Measurements from ENCODE around the gene TFF2.

TFF2 gene

DNA sequence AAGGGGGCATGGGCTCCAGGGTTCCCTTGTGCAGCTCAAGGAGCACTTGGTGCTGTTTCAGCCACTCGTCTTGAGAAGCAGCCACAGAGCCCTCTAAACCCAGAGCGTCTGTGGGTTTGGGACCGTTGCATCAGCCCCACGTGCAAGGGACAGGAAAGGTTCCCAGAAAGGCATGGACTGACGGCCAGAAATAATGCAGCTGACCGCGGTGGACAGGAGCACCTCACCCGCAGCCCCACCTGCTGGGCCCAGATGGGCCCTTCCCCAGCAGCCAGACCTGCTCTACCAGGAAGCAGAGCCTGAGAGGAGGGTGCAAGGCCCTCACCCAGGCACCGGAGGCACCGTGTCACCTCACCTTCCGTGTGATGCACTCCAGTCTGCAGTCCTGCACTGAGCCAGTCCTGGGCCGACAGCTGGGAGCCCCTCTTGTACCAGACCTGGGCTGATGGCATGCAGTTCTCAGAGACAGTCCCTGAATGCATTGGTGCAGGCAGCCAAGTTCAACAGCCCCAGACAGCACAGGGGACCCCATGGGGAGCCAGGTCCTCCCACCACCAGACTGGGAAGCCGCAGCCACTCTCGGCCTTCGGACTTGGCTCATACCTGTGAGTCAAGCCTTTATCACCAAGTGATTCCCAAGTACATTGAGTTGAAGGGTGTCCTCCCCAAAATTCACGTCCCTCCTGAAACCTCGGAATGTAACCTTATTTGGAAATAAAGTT is 30.8 kb downstream of the TFF2 start:
- peaks cover 6% of the 10 kb centered on the region for H3K27me3 Mint-ChIP-seq
- no peak overlapping the region for H3K4me3 Mint-ChIP-seq
- no peak overlapping the region for H3K27ac Mint-ChIP-seq
- no peaks in the 10 kb centered on the region for H3K9me3 Mint-ChIP-seq
- intact Hi-C loops (cut with micrococcal nuclease), result no loop called here
- peaks cover 32% of the 10 kb centered on the region for H3K4me1 Mint-ChIP-seq (ENCODE audit: low read depth)
- H3K36me3 Mint-ChIP-seq (ENCODE audit: low read depth), result no peaks in the 10 kb centered on the region

DNA sequence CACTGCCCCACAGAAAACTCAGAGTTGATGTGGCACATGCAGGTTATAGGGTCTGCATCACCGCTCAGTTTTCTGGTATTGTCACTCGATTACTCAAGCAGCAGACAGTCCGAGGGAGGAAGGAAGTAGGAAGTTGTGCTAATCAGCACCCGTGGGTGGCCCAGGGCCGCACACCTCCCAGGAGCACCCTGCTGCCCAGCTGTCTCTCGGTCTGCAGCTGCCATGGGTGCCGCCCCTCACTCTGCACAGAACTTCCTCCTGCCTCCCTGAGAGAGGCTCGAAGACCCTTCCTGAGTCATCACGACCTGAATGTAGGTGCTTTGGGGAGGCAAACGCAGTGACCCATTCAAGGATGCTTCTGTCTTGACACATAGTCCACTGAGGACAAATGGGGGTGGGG is 31.4 kb downstream of the TFF2 start:
- intact Hi-C loops (cut with micrococcal nuclease), result no loop called here
- Mint-ChIP-seq H3K4me3 (no peak overlapping the region), H3K27me3 (peaks cover 6% of the 10 kb centered on the region), H3K27ac (no peak overlapping the region), H3K36me3 (ENCODE audit: low read depth) (no peaks in the 10 kb centered on the region), H3K9me3 (no peaks in the 10 kb centered on the region), H3K4me1 (ENCODE audit: low read depth) (peaks cover 32% of the 10 kb centered on the region)

DNA sequence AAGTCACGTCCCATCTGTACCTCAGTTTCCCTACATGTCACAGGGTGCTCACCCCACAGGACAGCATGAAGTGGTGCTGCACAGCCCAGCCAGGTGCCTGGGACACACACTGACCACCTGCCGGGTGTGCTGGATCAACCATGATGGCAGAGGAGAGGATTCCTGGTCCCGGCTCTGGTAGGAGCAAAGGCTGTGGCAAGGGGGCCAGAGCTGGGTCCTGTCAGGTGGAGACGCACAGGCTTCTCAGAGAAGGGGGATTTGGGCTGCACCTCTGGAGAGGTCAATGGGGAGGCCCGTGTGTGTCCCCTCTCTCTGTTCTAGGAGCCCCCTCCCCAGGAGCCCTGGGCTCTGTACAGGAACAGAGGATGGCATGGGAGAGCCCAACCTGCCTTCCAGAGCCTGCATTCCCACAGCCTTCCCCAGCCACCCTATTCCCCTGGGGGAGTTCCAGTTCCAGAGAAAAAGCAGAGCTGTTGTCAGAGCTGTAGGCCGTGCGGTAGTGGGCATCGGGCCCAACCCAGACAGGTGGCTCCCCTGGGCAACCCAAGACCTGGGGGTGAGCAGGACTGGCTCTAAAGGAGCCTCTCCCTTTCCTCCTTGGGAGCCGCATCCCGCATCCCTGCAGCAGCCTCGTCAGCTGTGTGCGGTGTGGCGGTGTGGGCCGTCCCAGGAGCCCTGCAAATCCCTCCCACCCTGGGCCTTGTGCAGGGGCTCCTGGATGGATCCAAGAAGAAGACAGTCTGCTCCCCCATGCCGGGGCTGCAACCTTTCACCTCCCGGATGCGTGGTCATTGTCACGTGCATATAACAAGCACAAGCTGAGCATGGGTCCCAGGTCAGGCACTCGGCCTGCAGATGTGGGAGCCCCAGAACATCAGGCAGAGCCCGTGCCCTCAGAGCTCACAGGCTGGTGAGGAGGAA is 32.7 kb downstream of the TFF2 start:
- Mint-ChIP-seq H3K4me1 (ENCODE audit: low read depth) (peaks cover 32% of the 10 kb centered on the region), H3K27me3 (peaks cover 6% of the 10 kb centered on the region), H3K36me3 (ENCODE audit: low read depth) (no peaks in the 10 kb centered on the region), H3K9me3 (no peaks in the 10 kb centered on the region), H3K4me3 (no peak overlapping the region), H3K27ac (no peak overlapping the region)
- intact Hi-C loops (cut with micrococcal nuclease), result no loop called here

DNA sequence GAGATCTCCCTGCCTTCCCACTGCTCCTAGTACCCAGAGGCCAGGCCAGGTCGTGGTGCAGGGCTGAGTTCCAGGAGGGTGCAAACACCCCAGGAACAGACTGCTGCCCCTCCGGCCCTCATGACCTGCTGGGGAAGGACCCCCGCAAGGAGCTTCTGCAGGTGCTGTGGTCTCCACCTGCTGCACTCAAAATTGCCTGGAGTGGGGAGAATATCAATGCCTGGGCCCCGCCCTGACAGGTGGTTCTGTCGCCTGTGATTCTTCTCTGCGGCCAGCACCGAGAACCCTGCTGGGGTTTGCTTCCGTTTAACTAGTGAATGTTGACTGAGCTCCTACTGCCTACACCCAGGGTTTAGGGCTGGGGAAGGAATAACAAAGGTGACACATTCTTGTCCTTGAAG is 33.5 kb downstream of the TFF2 start:
- intact Hi-C loops (cut with micrococcal nuclease), result no loop called here
- peaks cover 8% of the 10 kb centered on the region for H3K27me3 Mint-ChIP-seq
- no peak overlapping the region for H3K4me3 Mint-ChIP-seq
- no peaks in the 10 kb centered on the region for H3K9me3 Mint-ChIP-seq
- H3K27ac Mint-ChIP-seq, result no peak overlapping the region
- no peaks in the 10 kb centered on the region for H3K36me3 Mint-ChIP-seq (ENCODE audit: low read depth)
- peaks cover 32% of the 10 kb centered on the region for H3K4me1 Mint-ChIP-seq (ENCODE audit: low read depth)

DNA sequence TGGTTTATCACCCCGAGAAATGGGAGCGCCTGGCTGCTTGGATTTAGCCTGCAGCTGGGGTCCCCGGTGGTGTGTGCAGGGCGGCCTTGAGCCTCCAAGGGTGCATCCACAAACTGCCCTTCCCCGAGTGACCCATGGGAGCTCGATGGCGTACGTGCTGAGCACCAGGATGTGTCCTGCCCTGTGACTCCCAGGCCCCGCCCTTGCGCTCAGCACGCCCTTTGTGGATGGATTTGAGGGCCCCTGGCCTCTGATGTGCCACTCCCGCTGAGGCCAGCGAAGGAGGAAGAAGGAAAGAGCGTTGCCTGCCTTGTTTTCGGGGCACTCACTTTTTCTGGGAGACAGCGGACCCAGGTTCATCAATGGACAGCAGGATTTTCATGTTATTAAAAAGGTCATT is 33.9 kb downstream of the TFF2 start:
- Mint-ChIP-seq H3K27ac (no peak overlapping the region), H3K4me3 (no peak overlapping the region), H3K9me3 (no peaks in the 10 kb centered on the region), H3K36me3 (ENCODE audit: low read depth) (no peaks in the 10 kb centered on the region), H3K4me1 (ENCODE audit: low read depth) (peaks cover 32% of the 10 kb centered on the region), H3K27me3 (peaks cover 8% of the 10 kb centered on the region)
- intact Hi-C loops (cut with micrococcal nuclease), result no loop called here

DNA sequence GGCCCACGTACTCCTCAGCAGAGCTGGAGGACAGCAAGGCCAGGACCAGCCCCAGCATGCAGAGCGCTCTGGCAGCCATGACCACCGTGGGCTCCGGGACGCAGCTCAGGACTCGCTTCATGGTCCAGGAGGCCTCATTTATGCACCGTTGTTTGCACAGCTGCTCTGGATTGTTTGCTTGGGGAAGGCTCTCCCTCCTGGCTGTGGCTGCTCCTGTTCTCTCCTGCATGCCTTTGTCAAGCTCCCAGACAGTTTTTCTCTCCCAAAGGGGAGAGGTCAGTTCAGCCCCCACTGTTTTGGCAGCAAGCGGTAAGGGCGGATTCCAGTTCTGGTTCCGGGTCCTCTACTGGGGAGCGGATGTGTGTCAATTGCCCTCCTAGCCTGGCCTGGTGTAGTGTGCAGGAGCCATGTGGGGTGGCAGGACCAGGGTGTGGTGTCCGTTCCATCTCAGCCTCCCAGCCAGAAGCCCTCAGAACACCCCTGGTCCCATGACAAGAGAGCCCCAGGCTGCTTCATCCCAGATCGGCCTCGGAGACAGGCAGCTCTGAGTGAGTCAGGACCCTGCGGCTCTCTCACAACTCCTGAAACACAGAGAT is 35.4 kb downstream of the TFF2 start, which contains the start of gene TFF3:
Gene TFF3, minus strand, starts transcription at position 114 of the 596 bp plus-strand sequence. Its CDS starts 35 bp downstream, at position 79.
- H3K4me3 Mint-ChIP-seq, result no peak within 1 kb of the TSS
- H3K27me3 Mint-ChIP-seq, result peaks cover 10% of the 10 kb centered on the region
- peaks cover 37% of the 10 kb centered on the region for H3K4me1 Mint-ChIP-seq (ENCODE audit: low read depth)
- intact Hi-C loops (cut with micrococcal nuclease), result no loop called here
- H3K9me3 Mint-ChIP-seq, result no peaks in the 10 kb centered on the region
- H3K27ac Mint-ChIP-seq, result no peak within 1 kb of the TSS
- H3K36me3 Mint-ChIP-seq (ENCODE audit: low read depth), result no peaks in the 10 kb centered on the region

DNA sequence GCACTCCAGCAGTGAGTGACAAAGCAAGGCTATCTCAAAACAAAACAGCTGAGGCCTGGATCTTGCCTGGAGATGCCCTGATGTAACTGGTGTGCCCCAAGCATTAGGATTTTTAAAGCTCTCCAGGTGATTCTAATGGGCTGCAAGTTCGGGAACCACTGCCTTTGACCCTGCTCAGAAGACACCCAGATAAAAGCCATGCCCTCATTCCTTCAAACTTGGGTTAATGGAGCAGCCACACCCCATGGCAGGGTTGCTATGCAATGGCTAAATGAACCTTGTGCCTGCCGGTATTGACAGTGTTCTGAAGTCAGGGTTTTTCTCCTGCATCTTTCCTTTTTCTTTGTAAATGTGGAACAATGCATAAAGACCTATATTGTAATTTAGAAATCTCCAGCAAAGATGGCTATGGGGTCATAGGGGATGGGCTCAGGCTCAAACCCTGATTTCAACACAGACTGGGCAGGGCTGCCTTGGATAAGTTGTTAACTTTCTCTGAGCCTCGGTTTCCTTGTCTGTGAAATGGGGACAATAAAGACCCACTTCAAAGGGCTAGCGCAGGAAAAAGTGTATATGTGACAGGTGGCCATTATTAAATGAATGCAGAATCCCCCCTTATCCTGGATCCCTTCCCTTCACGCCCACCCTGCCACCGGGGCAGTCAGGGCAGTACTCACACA is 36.0 kb downstream of the TFF2 start:
- peaks cover 38% of the 10 kb centered on the region for H3K4me1 Mint-ChIP-seq (ENCODE audit: low read depth)
- H3K4me3 Mint-ChIP-seq, result no peak overlapping the region
- intact Hi-C loops (cut with micrococcal nuclease), result no loop called here
- no peaks in the 10 kb centered on the region for H3K9me3 Mint-ChIP-seq
- peaks cover 14% of the 10 kb centered on the region for H3K27me3 Mint-ChIP-seq
- H3K27ac Mint-ChIP-seq, result no peak overlapping the region
- H3K36me3 Mint-ChIP-seq (ENCODE audit: low read depth), result no peaks in the 10 kb centered on the region

DNA sequence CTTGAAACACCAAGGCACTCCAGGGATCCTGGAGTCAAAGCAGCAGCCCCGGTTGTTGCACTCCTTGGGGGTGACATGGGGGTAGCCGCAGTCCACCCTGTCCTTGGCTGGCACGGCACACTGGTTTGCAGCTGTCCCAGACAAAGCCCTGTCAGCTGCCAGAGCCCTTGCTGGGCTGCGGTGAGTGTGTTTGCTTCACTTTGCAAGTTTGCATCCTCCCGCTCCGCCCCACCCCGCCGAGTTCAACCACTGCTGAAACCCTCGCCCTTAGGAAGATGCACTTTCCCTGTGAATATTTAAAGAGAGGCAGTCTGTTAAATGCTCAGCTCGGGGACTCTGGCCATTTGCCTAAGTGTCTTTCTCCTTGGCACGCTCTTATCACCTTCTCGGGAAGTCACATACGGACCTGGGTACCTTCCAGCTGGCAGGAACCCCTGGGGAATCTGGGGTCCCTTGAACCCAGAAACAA is 37.3 kb downstream of the TFF2 start:
- H3K4me1 Mint-ChIP-seq (ENCODE audit: low read depth), result peaks cover 38% of the 10 kb centered on the region
- no peaks in the 10 kb centered on the region for H3K9me3 Mint-ChIP-seq
- no peaks in the 10 kb centered on the region for H3K36me3 Mint-ChIP-seq (ENCODE audit: low read depth)
- intact Hi-C loops (cut with micrococcal nuclease), result no loop called here
- no peak overlapping the region for H3K27ac Mint-ChIP-seq
- peaks cover 12% of the 10 kb centered on the region for H3K27me3 Mint-ChIP-seq
- H3K4me3 Mint-ChIP-seq, result no peak overlapping the region

DNA sequence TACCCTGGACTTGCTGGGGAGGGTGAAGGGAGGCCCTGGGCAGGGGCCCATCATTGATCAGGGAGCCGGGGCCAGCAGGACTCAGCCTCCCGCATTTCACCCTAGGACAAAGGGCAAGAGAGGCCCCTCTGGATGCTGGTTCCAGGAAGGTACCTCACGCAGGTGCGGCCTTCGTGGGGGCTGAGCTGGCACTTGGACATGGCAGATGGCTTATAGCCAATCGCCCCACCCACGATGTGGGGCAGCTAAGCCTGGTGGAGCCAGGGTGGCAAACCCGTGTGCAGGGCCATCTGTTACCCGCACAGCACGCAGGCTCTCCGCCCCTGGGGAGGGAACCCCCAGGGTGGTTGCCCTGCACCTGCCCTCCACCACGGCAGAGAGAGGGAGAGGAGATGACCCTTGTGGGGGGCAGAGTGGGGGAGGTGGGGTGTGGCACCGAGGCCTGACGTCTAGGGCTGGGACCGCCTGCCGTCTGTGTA is 38.1 kb downstream of the TFF2 start:
- peaks cover 12% of the 10 kb centered on the region for H3K27me3 Mint-ChIP-seq
- intact Hi-C loops (cut with micrococcal nuclease), result no loop called here

DNA sequence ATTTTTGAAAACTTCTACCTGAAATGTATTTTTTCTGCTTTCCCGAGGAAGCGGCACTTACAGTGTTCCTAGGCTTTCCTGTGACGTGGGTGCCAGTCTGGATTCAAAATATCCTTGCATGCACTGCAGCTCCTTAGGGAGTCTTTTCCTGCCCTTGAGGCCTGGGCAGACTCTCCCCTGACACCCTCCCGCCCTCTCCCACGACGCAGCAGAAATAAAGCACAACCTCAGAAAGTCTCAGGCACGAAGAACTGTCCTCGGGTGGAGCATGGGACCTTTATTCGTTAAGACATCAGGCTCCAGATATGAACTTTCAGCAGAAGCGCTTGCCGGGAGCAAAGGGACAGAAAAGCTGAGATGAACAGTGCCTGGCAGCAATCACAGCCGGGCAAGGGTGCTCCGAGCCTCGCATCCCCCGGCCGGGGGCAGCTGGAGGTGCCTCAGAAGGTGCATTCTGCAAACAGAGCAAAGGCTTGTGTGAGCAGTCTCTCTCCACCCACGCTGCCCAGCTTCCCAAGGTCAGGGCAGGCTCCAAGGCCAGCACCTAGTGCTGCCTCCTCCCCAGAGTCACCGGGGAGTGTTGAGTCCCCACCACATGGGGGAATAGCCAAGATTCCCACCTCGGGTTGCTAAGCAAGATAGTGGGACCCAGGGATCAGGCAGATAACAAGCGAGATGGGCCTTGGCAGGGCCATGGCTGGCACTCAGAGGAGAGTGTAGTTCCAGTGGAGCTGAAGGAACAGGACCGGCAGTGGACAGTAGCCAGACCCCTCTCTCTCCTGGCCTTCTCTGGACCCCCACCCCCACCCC is 38.8 kb downstream of the TFF2 start:
- intact Hi-C loops (cut with micrococcal nuclease), result no loop called here
- Mint-ChIP-seq H3K36me3 (ENCODE audit: low read depth) (no peaks in the 10 kb centered on the region), H3K4me1 (ENCODE audit: low read depth) (peaks cover 40% of the 10 kb centered on the region), H3K27ac (no peak overlapping the region), H3K9me3 (no peaks in the 10 kb centered on the region), H3K27me3 (peaks cover 11% of the 10 kb centered on the region), H3K4me3 (no peak overlapping the region)

More for the DNA sequence above, 38.1 kb downstream of the TFF2 start:
- H3K36me3 Mint-ChIP-seq (ENCODE audit: low read depth), result no peaks in the 10 kb centered on the region
- H3K27ac Mint-ChIP-seq, result no peak overlapping the region
- no peak overlapping the region for H3K4me3 Mint-ChIP-seq
- peaks cover 40% of the 10 kb centered on the region for H3K4me1 Mint-ChIP-seq (ENCODE audit: low read depth)
- no peaks in the 10 kb centered on the region for H3K9me3 Mint-ChIP-seq

DNA sequence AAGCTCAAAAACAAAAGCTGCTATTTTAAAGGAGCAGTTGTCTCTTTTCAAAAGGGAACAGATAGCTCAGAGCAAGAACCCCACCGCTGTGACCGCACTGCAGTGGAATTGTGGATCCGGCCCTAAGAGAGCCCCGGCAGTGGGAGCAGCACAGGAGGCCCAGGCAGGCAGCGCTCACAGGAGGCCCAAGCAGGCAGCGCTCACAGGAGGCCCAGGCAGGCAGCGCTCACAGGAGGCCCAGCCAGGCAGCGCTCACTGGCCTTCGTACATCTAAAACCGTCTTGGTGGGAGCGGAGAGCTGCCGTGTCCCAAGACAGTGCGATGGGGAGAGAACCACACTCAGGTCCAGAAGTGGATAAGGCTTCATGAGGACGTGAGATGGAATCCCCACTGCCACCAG is 39.6 kb downstream of the TFF2 start:
- Mint-ChIP-seq H3K27me3 (peaks cover 11% of the 10 kb centered on the region), H3K36me3 (ENCODE audit: low read depth) (no peaks in the 10 kb centered on the region), H3K27ac (no peak overlapping the region), H3K4me1 (ENCODE audit: low read depth) (peaks cover 44% of the 10 kb centered on the region), H3K9me3 (no peaks in the 10 kb centered on the region), H3K4me3 (no peak overlapping the region)
- intact Hi-C loops (cut with micrococcal nuclease), result no loop called here

DNA sequence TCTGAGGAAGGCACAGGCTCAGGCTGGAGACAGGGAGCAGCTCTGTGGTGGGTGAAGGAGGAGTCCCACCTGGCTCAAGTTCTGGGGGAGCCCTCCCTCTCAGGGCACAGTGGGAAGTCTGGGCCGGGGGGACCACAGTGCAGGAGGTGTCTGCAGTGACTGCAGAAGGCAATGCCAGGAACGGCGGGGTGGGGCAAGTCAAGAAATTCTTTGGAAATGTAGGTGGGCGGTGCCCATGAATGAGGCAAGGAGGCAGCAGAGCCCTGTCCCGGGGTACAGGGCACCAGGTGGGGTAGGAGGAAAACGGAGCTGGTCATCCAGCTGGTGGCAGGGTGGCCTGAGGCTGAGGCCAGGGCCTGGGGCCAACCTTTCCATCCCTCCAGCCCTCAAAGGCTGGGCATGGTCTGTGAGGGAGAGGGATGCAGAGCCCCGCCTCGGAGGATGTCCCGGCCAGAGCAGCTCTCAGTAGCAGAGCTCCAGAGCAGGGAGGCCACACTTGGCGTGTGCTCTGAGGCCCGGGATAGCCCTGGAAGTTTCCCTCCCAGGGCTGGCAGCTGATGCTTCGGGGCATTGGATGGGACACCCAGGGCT is 40.3 kb downstream of the TFF2 start:
- intact Hi-C loops (cut with micrococcal nuclease), result no loop called here
- Mint-ChIP-seq H3K4me3 (no peak overlapping the region), H3K4me1 (ENCODE audit: low read depth) (peaks cover 48% of the 10 kb centered on the region), H3K27ac (peak overlapping the region; percentile 57), H3K9me3 (no peaks in the 10 kb centered on the region), H3K27me3 (peaks cover 17% of the 10 kb centered on the region), H3K36me3 (ENCODE audit: low read depth) (no peaks in the 10 kb centered on the region)

All from dendritic cell treated with granulocyte-macrophage colony-stimulating factor and Interleukin-4, amounts not matched to agents 40 ng/mL and 50 ng/mL, for 4 days (primary cell).